Thyroid gland (tissue), 4 donors: ENCODE results near the gene GAPVD1.

Experiments used
- POLR2A ChIP-seq, 2 donors: fragments of 450-650 bp; IDR thresholded peaks; one replicate each; pipeline ENCODE4 v1.6.1; 2017; ENCODE audit warnings: antibody characterized with exemption in 2 of 2, mild to moderate bottlenecking in 2 of 2, moderate library complexity in 1 of 2
- TF ChIP-seq, protein P1 (sequence below), 6 experiments: fragments of 200-600 bp in 3 of 6; fragments of 450-650 bp in 3 of 6; sonication (generic) in 3 of 6; IDR thresholded peaks; one replicate each; pipeline ENCODE4 v1.5.1; 2016 to 2019; ENCODE audit warnings: antibody characterized with exemption in 6 of 6, mild to moderate bottlenecking in 2 of 6, inconsistent platforms in 1 of 6, moderate library complexity in 1 of 6

- TF ChIP-seq POLR2A (IDR thresholded peaks at IDR 0.05) = no peak
- TF ChIP-seq, protein P1, sequence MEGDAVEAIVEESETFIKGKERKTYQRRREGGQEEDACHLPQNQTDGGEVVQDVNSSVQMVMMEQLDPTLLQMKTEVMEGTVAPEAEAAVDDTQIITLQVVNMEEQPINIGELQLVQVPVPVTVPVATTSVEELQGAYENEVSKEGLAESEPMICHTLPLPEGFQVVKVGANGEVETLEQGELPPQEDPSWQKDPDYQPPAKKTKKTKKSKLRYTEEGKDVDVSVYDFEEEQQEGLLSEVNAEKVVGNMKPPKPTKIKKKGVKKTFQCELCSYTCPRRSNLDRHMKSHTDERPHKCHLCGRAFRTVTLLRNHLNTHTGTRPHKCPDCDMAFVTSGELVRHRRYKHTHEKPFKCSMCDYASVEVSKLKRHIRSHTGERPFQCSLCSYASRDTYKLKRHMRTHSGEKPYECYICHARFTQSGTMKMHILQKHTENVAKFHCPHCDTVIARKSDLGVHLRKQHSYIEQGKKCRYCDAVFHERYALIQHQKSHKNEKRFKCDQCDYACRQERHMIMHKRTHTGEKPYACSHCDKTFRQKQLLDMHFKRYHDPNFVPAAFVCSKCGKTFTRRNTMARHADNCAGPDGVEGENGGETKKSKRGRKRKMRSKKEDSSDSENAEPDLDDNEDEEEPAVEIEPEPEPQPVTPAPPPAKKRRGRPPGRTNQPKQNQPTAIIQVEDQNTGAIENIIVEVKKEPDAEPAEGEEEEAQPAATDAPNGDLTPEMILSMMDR (IDR thresholded peaks at IDR 0.05) = no peak
Observed at GRCh38 chr9:125398243-125398642, 136.6 kb downstream of the GAPVD1 start.
